Renal pelvis (tissue), 4 donors: ENCODE measurements around the gene ABCC8. TPM values are rescaled to one million over a fixed set of nuclear protein-coding genes. Genes with fewer than 3 reads are reported as not detected.

Source experiments
- DNase-seq: peaks from one replicate; pipeline ENCODE4 v3.0.0-alpha.2; 2013
- polyA plus RNA-seq, 3 donors: library from polyadenylated mRNA; unstranded; fragments of 120-200 nt; gene quantifications; one replicate each; pipeline ENCODE4 v1.2.1, GENCODE V29; 2013; ENCODE audit not compliant: insufficient read length in 3 of 3

The ABCC8 gene
- polyA plus RNA-seq, 3 donors, result 1.1 to 2.5 (median 1.7) TPM

- DNase-seq, result no peak
Measured at GRCh38 chr11:17387811-17388210, 88.8 kb downstream of the ABCC8 start.

GRCh38 chr11:17387254-17387653 lies 89.4 kb downstream of the ABCC8 start:
- no peak for DNase-seq

- peak; percentile 17 for DNase-seq
Measured at GRCh38 chr11:17386331-17387084, 90.1 kb downstream of the ABCC8 start.

- DNase-seq, result no peak
Measured at GRCh38 chr11:17385926-17386325, 90.7 kb downstream of the ABCC8 start.

GRCh38 chr11:17385492-17385891 lies 91.2 kb downstream of the ABCC8 start:
- DNase-seq, result no peak

- DNase-seq, result peak; percentile 82
Measured at GRCh38 chr11:17384002-17384511, 92.6 kb downstream of the ABCC8 start.

GRCh38 chr11:17383461-17383860 lies 93.2 kb downstream of the ABCC8 start:
- DNase-seq, result no peak

GRCh38 chr11:17382046-17382728 lies 94.5 kb downstream of the ABCC8 start:
- no peak for DNase-seq

- no peak for DNase-seq
Measured at GRCh38 chr11:17381156-17381555, 95.5 kb downstream of the ABCC8 start.

GRCh38 chr11:17379383-17380180 lies 97.1 kb downstream of the ABCC8 start:
- DNase-seq, result no peak

- no peak for DNase-seq
Measured at GRCh38 chr11:17378655-17379054, 98.0 kb downstream of the ABCC8 start.

- no peak for DNase-seq
Measured at GRCh38 chr11:17376493-17376892, 100.2 kb downstream of the ABCC8 start.

- no peak for DNase-seq
Measured at GRCh38 chr11:17375547-17375946, 101.1 kb downstream of the ABCC8 start.

- no peak for DNase-seq
Measured at GRCh38 chr11:17371614-17372013, 105.0 kb downstream of the ABCC8 start.

GRCh38 chr11:17369684-17370243 lies 106.9 kb downstream of the ABCC8 start:
- DNase-seq, result no peak

- DNase-seq, result no peak
Measured at GRCh38 chr11:17369094-17369493, 107.6 kb downstream of the ABCC8 start.

GRCh38 chr11:17368551-17368950 lies 108.1 kb downstream of the ABCC8 start:
- no peak for DNase-seq

GRCh38 chr11:17366495-17366894 lies 110.2 kb downstream of the ABCC8 start:
- DNase-seq, result no peak

- DNase-seq, result peak; percentile 65
Measured at GRCh38 chr11:17354601-17354991, 122.0 kb downstream of the ABCC8 start.

- DNase-seq, result peak; percentile 4
Measured at GRCh38 chr11:17353821-17354600, 122.6 kb downstream of the ABCC8 start.
